ENCODE measurements around the gene SEPTIN6.

DNA sequence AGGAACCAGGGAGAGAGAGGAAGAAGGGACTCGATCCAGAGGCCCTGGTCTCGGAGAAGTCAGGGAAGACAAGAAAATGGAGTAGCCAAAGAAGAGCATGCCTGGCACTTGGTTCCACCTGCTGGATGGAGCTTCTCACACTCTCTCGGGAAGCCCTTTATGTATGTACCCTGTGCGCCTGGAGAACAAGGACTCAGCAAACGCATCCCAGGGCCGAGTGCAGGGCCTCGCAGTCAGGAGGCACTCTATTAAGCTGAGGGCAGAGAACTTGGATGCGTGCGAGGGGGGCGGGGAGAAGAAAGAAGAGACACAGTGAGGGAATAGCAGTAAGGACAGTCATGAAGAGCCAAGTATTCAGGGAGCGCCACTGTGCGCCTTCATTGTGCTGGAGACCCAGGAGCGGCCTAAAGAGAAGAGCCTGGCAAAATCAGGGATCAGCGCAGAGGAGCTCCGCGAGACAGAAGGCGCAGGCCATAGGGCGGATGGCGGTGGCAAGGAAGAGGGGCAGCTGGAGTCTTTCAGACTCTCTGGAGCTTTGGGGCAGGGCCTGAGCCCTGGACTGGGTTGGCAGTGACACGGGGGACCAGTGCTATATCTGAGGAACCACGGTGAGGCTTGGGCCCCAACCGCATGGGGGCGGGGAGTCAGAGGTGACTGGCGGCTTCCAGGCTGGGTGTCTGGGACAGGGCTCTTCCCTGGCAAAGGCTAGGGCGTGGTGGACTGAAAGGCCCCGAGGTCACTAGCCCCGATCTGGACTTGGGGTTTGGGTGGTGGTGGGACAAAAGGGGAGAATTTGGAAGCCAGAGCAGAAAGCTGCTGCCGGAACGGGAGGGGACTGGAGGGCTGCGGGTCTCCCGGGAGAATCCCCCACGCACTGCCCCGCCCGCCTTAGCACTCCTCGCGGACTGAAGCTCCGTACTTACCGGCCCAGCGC is 1.9 kb upstream of the SEPTIN6 start:
- TF ChIP-seq, protein P1, sequence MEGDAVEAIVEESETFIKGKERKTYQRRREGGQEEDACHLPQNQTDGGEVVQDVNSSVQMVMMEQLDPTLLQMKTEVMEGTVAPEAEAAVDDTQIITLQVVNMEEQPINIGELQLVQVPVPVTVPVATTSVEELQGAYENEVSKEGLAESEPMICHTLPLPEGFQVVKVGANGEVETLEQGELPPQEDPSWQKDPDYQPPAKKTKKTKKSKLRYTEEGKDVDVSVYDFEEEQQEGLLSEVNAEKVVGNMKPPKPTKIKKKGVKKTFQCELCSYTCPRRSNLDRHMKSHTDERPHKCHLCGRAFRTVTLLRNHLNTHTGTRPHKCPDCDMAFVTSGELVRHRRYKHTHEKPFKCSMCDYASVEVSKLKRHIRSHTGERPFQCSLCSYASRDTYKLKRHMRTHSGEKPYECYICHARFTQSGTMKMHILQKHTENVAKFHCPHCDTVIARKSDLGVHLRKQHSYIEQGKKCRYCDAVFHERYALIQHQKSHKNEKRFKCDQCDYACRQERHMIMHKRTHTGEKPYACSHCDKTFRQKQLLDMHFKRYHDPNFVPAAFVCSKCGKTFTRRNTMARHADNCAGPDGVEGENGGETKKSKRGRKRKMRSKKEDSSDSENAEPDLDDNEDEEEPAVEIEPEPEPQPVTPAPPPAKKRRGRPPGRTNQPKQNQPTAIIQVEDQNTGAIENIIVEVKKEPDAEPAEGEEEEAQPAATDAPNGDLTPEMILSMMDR (IDR thresholded peaks at IDR 0.05): no peak
- no peak for TF ChIP-seq POLR2A (IDR thresholded peaks at IDR 0.05)

Measured in right lobe of liver (tissue), 4 donors.